HG02870 (cell line): ENCODE measurements around the gene OST4.

Source experiments
- ATAC-seq: cut with Tn5 transposase; IDR thresholded peaks from one replicate; pipeline ENCODE4 v1.9.1; 2021; ENCODE audit warnings: mild to moderate bottlenecking, moderate library complexity; ENCODE audit not compliant: unreplicated experiment

The OST4 gene

DNA sequence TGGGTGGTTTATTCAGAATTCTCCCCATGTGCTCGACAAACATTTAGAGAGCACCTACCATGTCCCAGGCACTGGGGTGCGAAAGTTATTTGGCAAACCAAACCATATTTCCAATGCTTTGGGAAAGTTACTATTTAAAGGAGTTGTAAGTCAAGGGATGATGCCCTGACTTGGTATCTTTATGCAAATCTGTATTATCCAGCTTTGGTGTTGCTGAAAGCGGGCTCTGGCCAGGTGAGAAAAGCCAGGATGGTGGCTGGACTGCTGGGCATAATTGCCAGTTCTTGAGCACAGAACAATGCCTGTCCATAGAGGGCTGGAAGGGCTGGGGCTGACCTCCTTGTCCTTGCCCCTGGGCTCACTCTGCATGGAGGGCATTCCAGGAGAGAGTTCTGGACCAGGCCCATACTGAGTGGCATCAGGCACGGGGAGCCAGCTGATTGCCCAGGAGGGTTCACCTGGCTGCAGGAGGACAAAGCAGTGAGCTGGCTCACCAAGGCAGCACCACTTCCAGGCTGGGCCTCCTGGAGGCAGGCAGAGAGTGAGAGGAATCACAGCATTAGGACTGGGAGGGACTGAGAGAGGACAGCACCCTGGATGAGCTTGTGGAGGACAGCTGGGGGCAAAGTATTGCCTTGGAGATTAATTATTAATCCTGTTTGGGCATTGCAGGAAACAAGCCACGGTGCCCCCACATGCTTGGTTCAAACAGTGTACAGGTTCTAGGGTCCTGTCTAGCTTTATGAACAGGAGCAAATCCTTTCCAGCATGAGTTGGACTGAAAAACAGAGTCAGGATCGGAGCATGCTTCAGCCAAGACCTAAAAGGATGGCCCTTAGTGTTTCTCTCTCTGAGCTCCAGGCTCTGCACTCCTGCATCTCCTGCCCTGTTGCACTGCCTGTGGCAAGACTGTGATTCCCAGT is 22.2 kb upstream of the OST4 start:
- no peak for ATAC-seq

- ATAC-seq = no peak
Observed at GRCh38 chr2:27092696-27093429, 21.4 kb upstream of the OST4 start.

- no peak for ATAC-seq
Observed at GRCh38 chr2:27091746-27092695, 20.6 kb upstream of the OST4 start.

- ATAC-seq = no peak
Observed at GRCh38 chr2:27089111-27089954, 17.9 kb upstream of the OST4 start.

DNA sequence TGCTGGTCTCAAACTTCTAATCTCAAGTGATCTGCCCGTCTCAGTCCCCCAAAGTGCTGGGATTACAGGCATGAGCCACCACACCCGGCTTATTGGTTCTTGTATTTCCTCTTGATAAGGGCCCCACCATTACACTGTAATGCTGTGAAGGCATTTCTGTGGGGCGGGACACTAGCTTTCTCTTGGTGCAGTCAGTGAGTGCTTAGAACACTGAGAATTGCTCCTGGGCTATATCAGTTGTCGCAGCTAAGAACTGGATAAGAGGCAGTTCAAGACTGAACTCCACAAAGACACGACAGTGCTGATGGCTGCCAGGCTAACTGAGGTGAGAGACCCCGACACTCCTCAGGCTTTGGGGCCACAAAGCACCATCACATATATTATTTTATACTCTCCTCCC is 17.2 kb upstream of the OST4 start:
- no peak for ATAC-seq

DNA sequence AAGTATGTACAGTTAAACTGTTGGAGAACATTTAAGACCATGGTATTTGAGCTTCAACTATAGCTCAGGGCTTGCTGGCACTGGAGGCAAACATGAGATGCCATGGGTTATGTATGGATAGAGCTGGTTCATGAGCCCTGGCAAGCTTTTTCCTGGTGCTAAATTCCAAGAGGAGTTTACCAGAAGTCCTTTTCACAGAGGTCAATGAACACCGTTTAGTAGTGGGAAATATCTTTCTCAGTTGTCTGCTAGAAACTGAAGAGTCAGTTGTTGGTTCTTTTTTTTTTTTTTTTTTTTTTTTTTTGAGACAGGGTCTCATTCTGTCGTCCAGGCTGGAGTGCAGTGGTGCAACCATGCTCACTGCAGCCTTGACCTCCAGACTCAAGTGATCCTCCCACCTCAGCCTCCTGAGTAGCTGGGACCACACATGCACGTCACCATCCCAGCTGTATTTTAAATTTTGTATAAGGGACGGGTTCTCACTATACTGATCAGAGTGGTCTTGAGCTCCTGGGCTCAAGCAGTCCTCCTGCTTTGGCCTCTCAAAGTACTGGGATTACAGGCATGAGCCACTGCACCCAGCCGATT is 16.5 kb upstream of the OST4 start:
- no peak for ATAC-seq

DNA sequence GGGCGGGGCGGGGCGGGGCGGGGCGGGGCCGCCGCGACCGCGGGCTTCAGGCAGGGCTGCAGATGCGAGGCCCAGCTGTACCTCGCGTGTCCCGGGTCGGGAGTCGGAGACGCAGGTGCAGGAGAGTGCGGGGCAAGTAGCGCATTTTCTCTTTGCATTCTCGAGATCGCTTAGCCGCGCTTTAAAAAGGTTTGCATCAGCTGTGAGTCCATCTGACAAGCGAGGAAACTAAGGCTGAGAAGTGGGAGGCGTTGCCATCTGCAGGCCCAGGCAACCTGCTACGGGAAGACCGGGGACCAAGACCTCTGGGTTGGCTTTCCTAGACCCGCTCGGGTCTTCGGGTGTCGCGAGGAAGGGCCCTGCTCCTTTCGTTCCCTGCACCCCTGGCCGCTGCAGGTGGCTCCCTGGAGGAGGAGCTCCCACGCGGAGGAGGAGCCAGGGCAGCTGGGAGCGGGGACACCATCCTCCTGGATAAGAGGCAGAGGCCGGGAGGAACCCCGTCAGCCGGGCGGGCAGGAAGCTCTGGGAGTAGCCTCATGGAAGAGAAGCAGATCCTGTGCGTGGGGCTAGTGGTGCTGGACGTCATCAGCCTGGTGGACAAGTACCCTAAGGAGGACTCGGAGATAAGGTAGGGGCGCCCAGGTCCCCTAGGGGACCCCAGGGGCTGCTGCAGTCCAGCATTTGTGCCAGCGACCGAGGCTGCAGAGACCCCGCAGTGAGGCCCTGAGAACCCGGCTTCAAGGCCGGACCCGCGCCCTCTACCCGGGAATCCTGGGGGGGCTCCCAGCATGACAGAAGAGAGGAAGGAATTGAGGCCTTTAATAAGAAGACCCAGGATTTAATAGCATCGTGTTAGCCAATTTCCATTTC is 15.5 kb upstream of the OST4 start, which contains the start of gene KHK:
TSS of gene KHK (plus strand) at position 49 of the 870 bp plus-strand sequence. CDS start at position 537, 488 bp downstream.
- peak; percentile 12 for ATAC-seq

GRCh38 chr2:27086090-27086723 is 14.8 kb upstream of the OST4 start:
- ATAC-seq = peak; percentile 79

GRCh38 chr2:27085673-27086089 is 14.2 kb upstream of the OST4 start:
- ATAC-seq = no peak

GRCh38 chr2:27085062-27085672 is 13.7 kb upstream of the OST4 start:
- ATAC-seq = no peak

DNA sequence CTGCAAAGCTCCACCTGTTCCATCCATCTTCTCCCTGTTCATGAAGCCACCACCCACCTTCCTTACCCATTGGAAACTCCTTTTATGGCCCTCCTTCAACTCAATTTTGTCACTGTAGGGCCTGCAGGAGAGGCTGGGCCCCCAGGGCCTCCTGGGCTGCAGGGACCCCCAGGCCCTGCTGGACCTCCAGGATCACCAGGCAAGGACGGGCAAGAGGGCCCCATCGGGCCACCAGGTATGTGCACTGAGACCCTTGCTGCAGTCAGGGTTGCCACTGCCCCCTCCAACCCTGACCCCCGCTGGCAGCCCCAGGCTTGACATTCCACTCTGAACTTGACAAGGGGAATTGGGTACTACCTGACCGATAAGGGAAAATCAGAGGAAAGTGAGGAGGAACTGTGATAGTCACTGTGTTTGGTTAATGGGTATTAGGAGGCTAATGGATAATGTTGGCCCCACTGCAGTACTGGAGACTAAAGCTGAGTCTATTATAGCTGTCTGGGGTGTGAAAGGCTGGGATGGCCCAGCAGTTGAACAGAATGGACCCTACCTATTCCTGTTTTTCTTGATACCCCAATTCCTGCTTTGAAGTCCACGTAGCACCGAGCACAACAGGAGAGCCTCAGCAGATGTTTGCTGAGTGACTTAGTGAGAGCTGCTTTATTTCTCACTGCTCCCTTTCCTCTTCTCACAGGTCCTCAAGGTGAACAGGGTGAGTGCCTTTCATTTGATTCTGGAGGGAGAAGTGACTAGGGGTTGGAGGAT is 13.0 kb upstream of the OST4 start:
- ATAC-seq = no peak

- ATAC-seq = no peak
Observed at GRCh38 chr2:27083410-27084296, 12.2 kb upstream of the OST4 start.

- no peak for ATAC-seq
Observed at GRCh38 chr2:27082773-27083409, 11.4 kb upstream of the OST4 start.

DNA sequence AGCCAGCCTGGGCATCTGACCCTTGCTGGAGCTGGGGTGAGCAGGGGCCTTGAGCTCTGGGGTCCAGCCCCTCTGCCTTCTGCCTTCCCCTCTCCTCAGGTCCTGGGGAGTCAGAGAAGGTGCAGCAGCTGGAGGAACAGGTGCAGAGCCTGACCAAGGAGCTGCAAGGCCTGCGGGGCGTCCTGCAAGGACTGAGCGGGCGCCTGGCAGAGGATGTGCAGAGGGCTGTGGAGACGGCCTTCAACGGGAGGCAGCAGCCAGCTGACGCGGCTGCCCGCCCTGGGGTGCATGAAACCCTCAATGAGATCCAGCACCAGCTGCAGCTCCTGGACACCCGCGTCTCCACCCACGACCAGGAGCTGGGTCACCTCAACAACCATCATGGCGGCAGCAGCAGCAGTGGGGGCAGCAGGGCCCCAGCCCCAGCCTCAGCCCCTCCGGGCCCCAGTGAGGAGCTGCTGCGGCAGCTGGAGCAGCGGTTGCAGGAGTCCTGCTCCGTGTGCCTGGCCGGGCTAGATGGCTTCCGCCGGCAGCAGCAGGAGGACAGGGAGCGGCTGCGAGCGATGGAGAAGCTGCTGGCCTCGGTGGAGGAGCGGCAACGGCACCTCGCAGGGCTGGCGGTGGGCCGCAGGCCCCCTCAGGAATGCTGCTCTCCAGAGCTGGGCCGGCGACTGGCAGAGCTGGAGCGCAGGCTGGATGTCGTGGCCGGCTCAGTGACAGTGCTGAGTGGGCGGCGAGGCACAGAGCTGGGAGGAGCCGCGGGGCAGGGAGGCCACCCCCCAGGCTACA is 10.7 kb upstream of the OST4 start:
- ATAC-seq = no peak

DNA sequence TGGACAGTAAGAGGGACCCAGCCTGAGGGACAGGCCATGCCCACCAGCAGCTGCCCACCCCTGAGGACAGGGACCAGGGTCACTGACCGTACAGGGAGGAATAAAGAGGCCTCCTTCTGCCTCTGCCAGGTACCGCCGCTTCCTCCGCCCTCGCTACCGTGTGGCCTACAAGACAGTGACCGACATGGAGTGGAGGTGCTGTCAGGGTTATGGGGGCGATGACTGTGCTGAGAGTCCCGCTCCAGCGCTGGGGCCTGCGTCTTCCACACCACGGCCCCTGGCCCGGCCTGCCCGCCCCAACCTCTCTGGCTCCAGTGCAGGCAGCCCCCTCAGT is 9.1 kb upstream of the OST4 start:
- no peak for ATAC-seq
